Stimulated activated naive CD4-positive, alpha-beta T cell treated with Interleukin-2 at 50 U/mL for 16 hours (primary cell): ENCODE data around the gene RAB40C.

Source experiments
- DNase-seq: peaks from one replicate; lab custom pipeline; 2025; lab: John Stamatoyannopoulos, UW

RAB40C gene

DNA sequence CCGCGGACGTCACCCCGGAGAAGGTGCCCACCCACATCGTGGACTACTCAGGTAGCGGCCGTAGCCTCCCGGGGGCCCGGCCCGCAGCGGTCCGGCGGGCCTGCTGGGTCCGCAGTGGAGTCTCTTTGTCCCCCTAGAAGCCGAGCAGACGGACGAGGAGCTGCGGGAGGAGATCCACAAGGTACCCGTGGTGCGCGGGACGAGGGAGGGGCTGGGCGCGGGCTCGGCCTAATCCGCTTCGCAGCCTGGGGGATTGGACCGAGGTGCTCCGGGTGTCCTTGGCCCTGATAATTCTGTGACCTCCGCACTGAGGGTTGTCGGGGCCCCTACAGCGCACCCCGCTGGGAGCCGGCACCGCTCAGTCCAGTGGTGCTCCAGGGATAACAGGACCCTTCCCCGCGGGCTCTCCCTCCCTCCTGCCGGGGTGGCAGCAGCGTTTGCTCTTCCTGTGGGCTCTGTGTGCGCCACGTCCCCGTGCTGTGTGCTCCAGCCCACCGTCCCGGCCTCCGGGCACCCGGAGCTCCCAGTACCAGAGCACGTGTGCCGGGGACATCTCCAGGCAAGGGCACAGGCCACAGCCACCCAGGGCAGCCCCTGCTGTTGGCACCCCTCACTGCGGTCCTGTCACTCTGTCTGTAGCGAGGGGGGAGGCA, 78.8 kb downstream of the RAB40C start:
- DNase-seq, result no peak

DNA sequence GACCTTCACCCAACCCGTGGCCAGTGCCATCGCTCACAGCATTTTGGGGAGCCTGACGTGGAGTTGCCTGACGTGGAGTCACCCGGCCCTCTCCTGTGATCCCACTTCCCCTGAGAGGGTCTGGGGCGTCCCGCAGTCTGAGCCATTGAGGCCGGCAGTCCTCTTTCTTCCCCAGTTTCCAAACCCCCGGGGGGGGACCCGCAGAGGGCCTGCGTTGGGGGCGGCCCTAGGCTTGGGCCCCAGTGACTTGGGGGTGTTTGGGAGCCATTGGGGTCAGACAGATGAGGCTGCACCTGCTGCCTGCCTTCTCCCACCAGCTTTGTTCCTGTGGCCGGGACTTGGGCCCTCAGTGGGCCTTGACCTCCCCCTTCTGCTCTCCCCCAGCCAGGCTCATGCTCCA, 79.8 kb downstream of the RAB40C start:
- no peak for DNase-seq

DNA sequence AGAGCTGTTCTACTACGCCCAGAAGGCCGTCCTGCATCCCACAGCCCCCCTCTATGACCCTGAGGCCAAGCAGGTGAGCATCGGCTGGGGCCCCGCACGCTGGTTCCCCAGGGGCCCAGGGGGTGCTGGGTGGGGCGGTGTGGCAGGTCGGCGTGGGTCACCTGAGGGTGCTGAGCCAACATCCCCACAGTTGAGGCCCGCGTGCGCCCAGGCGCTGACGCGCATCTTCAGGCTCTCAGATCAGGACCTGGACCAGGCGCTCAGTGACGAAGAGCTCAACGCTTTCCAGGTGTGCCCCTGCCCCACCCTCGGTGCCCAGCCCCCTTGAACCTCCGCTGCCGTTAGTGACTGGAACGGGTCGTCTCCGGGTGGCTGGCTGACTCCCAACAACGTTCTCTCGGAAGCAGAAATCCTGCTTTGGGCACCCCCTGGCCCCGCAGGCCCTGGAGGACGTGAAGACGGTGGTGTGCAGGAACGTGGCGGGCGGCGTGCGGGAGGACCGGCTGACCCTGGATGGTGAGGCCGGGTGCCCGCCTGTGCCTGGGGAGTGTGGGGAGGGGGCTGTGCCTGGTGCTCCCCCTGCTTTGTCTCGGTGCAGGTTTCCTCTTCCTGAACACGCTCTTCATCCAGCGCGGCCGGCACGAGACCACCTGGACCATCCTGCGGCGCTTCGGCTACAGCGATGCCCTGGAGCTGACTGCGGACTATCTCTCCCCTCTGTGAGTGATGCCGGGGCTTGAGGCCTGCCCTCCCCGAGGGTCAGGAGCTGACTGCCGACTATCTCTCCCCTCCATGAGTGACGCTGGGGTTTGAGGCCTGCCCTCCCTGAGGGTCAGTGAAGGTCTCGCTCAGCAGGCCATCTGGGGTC, 80.9 kb downstream of the RAB40C start:
- DNase-seq, result no peak

DNA sequence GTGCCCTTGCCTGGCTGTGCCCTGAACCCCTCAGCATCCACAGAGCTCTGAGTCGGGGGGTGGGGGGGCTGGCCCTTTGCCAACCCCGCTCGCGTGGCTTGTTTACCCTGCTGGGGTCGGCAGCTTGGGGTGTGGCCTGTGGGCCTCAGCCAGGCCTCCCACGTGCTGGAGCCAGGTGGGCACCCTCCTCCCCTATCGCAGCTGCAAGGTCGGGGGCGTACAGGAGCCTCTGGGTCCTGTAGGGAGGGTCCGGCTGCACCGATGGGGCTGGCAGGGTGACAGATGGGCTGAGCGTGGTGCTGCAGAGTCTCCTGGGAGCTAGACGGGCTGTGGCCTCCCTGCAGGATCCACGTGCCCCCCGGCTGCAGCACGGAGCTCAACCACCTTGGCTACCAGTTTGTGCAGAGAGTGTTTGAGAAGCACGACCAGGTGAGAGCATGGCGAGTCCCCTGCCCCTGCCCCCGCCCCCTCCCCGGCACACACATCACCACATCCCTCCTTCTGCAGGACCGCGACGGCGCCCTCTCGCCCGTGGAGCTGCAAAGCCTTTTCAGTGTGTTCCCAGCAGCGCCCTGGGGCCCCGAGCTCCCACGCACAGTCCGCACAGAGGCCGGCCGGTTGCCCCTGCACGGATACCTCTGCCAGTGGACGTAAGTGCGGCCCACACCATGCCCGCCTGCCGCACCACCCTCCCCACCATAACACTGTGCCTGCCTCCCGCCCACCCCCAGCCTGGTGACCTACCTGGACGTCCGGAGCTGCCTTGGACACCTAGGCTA, 81.7 kb downstream of the RAB40C start:
- DNase-seq, result no peak

DNA sequence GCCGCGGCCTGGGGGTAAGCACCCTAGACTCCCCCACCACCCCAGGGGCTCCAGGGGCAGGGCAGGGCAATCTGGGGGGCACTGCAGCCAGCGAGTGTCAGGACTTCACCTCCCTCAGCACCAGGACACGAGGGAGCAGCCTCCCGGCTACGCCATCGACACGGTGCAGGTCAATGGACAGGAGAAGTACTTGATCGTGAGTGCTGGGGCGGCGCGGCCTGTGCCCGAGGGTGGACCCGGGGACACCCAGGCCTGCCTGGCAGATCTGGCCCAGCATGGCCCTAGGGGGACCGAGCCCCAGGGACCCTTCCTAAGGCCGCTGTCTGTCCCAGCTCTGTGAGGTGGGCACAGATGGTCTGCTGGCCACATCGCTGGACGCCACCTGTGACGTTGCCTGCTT, 82.5 kb downstream of the RAB40C start:
- no peak for DNase-seq

DNA sequence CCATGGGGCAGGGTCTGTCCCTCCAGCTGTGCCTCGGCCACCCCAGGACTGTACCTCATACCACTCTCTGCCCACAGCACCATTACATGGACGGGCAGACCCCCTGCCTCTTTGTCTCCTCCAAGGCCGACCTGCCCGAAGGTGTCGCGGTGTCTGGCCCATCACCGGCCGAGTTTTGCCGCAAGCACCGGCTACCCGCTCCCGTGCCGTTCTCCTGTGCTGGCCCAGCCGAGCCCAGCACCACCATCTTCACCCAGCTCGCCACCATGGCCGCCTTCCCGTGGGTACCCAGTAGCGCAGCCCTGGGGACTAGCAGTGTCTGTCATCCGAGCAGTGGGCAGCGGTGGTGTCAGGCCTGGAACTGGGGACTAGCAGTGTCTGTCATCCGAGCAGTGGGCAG, 83.0 kb downstream of the RAB40C start:
- no peak for DNase-seq

DNA sequence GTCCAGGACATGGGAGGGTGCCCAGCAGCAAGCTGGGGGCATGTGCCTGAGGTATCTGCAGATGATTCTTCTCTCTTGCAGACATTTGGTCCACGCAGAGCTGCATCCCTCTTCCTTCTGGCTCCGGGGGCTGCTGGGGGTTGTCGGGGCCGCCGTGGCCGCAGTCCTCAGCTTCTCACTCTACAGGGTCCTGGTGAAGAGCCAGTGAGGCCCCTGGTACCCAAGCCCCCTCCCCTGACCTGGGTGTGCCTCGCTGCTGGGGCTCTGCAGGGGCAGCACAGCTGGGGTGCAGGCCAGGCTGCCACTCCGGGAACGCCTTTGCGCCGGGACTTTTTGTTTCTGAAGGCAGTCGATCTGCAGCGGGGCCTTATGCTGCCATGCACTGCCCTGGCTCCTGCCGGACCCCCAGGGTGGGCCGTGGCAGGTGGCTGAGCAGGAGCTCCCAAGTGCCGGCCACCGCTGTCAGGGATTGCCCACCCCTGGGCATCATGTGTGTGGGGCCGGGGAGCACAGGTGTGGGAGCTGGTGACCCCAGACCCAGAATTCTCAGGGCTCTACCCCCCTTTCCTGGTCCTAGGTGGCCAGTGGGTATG, 83.6 kb downstream of the RAB40C start:
- DNase-seq, result no peak

DNA sequence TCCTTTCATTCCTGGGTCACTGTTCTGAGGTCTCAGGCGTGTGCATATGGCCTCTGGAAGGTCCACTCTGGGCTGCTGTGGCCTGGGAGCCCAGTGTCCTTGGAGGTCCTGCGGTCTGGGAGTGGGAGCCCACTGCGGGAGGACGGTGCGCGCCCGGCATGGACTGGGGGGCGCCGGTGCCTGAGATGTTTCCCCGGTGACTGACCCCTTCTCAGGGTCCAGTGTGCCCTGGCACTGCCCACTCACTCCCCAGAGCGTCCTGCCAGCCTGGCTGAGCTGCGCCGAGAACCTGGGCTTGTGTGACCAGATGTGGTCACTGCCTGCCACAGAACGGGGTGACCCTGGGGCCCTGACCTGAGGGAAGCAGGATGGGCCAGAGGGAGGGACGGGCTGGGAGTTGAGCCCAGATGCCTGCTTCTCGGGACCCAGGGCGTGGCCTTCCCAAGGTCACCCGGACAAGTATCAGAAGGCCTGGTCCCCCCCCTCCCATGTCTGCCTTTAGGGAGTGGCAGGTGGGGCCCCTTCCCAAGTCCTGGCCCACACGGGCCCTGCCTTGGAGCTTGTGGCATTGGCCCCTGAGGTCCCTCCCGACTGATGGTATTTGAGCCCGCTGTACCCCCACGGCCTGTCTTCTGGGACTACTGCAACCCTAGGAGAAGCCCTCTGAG, 84.5 kb downstream of the RAB40C start:
- DNase-seq, result no peak

DNA sequence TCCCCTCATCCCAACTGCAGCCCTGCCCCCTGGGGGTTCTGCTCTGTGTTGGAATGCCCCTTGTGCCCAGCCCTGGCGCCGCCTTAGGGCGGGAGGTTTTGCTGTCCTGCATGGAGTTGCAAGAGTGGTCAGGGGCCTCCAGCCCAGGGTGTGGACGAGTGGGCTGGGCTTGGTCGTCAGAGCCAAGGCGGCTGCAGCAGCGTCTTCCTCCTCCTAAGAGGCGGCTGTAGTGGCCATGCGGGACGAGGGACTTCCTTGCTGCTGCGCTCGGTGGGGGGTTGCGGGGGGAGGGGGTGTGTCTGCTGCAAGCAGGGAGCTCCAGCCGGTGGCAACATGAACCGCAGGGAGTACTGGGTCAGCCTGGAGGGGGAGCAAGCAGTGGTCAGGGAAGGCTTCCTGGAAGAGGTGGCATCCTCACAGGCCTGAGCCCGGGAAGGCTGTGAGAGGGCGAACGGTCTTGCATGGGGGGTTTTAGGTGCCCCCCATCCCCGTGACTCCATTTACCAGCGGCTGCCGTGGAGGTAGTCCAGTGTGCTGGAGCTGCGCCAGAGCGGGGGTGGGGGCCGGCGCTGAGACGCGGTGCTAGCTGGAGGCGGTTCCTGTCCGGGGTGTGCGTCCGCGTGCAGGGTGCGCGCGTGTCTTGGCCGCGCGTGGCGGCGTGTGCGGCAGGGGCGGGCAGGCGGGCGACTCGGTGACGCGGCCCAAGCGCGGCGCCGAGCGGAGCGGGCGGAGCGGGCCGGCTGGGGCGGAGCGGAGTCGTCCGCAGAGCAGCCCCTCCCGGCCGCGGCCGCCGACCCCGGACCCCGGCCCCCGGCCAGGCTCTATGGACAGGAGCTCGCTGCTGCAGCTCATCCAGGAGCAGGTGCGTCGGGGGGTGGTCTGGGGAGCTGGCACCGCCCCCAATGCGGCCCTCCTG, 85.4 kb downstream of the RAB40C start, which contains the start of gene RHBDL1:
TSS of gene RHBDL1 (plus strand) at position 704 of the 916 bp plus-strand sequence. CDS start at position 824, 120 bp downstream.
- DNase-seq, result no peak

DNA sequence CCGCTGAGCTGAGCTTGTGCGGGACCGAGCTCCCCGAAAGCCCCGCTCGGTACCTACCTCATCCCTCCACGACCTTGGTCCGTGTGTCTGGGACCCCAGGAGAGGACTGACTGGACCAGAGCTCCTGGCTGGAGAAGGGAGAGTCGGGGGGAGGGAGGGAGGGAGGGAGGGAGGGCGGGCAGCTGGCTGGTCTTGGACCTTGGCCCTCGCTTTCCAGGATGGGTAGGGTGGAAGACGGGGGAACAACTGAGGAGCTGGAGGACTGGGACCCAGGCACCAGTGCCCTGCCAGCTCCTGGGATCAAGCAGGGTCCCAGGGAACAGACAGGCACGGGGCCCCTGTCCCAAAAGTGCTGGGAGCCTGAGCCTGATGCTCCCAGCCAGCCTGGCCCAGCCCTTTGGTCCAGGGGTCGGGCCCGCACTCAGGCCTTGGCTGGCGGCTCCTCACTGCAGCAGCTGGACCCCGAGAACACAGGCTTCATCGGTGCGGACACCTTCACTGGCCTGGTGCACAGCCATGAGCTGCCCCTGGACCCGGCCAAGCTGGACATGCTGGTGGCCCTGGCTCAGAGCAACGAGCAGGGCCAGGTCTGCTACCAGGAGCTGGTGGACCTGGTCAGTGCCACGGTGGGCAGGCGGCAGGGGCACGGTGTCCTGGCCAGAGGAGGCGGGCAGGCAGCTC, 86.2 kb downstream of the RAB40C start:
- DNase-seq, result no peak

DNA sequence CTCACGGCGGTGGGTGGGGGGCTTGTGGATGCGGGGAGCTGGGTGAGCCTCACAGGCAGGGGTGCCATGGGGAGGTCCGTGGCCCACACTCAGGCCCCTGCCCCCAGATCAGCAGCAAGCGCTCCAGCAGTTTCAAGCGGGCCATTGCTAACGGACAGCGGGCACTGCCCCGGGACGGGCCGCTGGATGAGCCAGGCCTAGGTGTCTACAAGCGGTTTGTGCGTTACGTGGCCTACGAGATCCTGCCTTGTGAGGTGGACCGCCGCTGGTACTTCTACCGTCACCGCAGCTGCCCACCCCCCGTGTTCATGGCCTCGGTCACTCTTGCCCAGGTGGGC, 86.7 kb downstream of the RAB40C start:
- no peak for DNase-seq

DNA sequence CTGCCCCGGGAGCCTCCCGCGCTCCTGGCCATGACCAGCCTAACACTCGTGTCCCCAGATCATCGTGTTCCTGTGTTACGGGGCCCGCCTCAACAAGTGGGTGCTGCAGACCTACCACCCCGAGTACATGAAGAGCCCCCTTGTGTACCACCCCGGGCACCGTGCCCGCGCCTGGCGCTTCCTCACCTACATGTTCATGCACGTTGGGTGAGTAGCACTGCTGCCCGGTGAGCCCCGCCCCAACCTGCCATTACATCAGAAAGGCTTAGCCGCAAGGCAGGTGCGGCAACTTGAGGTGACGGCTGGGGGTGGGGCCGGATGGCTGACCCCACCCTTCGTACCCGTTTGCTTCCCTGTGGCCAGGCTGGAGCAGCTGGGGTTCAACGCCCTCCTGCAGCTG, 87.0 kb downstream of the RAB40C start:
- DNase-seq, result no peak

DNA sequence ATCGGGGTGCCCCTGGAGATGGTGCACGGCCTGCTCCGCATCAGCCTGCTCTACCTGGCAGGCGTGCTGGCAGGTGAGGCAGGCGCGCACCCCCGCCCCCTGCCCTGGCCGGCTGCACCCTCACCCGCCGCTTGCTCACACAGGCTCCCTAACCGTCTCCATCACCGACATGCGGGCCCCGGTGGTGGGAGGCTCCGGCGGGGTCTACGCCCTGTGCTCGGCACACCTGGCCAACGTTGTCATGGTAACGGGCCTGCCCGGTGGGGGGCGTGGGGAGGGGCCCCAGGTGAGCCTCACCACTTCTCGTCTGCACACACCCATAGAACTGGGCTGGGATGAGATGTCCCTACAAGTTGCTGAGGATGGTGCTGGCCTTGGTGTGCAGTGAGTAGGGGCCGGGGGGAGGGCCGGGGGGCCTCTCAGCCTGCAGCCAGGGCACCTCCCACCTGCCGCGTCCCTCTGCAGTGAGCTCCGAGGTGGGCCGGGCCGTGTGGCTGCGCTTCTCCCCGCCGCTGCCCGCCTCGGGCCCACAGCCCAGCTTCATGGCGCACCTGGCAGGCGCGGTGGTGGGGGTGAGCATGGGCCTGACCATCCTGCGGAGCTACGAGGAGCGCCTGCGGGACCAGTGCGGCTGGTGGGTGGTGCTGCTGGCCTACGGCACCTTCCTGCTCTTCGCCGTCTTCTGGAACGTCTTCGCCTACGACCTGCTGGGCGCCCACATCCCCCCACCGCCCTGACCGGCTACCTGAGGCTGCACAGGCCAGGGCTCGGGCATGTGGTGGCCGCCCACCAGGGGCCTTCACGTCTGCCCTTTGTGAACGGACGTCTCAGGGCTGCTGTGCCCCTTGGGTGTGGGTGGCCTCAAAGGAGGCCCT, 87.7 kb downstream of the RAB40C start:
- no peak for DNase-seq

DNA sequence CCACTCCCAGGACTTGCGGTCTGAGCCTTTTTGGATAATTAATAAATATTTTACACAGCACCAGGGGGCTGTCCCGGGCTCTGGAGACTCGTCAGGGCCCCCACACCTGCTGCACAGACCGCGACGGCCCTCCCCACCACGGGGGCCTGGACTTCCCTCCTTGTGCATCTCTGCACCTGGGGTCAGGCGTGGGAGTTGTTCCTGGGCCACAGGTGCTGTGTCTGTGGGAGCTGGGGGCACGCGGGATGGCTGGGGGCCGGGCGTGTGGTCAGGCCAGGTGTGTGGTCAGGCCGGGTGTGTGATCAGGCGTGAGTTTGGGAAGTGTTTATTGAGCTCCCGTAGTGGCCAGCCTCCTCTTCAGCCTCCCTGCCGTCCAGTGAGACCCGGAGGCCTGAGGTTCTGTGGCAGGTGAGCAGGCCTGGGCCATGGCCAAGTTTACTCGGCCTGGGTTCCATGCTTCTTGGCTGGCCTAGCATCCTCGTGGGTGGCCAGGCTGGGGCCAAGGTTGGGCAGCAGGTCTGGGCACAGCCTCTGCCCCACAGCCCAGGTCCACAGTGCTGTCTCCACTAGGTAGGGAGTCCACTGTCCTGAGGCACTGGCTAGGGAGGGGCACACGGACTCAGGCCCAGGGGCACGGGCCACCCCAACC, 88.5 kb downstream of the RAB40C start:
- DNase-seq, result no peak
